GM21423 (cell line): Measurements from ENCODE around the gene GUCY2D.
"Not testable (repeated sequence)": the region's sequence is repeated elsewhere in the genome, so short reads cannot be mapped to it uniquely, and the experiment has no call there.

Experiments
- ATAC-seq: cut with Tn5 transposase; IDR thresholded peaks from one replicate; pipeline ENCODE4 v1.9.1; 2021; ENCODE audit warnings: mild to moderate bottlenecking, moderate library complexity; ENCODE audit not compliant: unreplicated experiment

GUCY2D gene

GRCh38 chr17:8015957-8016631, 13.7 kb downstream of the GUCY2D start:
- no peak for ATAC-seq

GRCh38 chr17:8016632-8017424, 14.4 kb downstream of the GUCY2D start:
- no peak for ATAC-seq

- no peak for ATAC-seq
Measured at GRCh38 chr17:8018436-8018835, 16.0 kb downstream of the GUCY2D start.

GRCh38 chr17:8019166-8019565, 16.8 kb downstream of the GUCY2D start:
- no peak for ATAC-seq

- ATAC-seq, result no peak
Measured at GRCh38 chr17:8019665-8020650, 17.5 kb downstream of the GUCY2D start.

GRCh38 chr17:8020776-8021564, 18.6 kb downstream of the GUCY2D start:
- no peak for ATAC-seq

- ATAC-seq, result no peak
Measured at GRCh38 chr17:8021565-8022359, 19.3 kb downstream of the GUCY2D start.

GRCh38 chr17:8022360-8023003, 20.1 kb downstream of the GUCY2D start:
- ATAC-seq, result no peak

GRCh38 chr17:8024161-8024560, 21.7 kb downstream of the GUCY2D start:
- not testable (repeated sequence) for ATAC-seq

GRCh38 chr17:8025176-8025911, 22.9 kb downstream of the GUCY2D start:
- no peak for ATAC-seq

- no peak for ATAC-seq
Measured at GRCh38 chr17:8029121-8029520, 26.7 kb downstream of the GUCY2D start.

GRCh38 chr17:8031261-8031661, 28.8 kb downstream of the GUCY2D start:
- ATAC-seq, result no peak

GRCh38 chr17:8031950-8032349, 29.5 kb downstream of the GUCY2D start:
- ATAC-seq, result no peak

GRCh38 chr17:8032442-8032841, 30.0 kb downstream of the GUCY2D start:
- no peak for ATAC-seq

- ATAC-seq, result no peak
Measured at GRCh38 chr17:8038954-8039610, 36.7 kb downstream of the GUCY2D start, which contains the start of gene ALOX15B. ALOX15B (plus strand) TSS chr17:8039059; CDS start chr17:8039156, 97 bp downstream.

- ATAC-seq, result no peak
Measured at GRCh38 chr17:8039611-8040168, 37.3 kb downstream of the GUCY2D start.

GRCh38 chr17:8041249-8041928, 39.0 kb downstream of the GUCY2D start:
- ATAC-seq, result no peak
